ENCODE results near the gene LAMP2.
"Not testable (repeated sequence)": the region's sequence is repeated elsewhere in the genome, so short reads cannot be mapped to it uniquely, and the experiment has no call there.

The LAMP2 gene

GRCh38 chrX:120468825-120469525 lies at the start of gene LAMP2:
TSS of gene LAMP2 (minus strand) at chrX:120469296. CDS start at chrX:120469169, 127 bp downstream.
- peak; percentile 51 for DNase-seq (ENCODE audit: low read depth, low spot score)

DNA sequence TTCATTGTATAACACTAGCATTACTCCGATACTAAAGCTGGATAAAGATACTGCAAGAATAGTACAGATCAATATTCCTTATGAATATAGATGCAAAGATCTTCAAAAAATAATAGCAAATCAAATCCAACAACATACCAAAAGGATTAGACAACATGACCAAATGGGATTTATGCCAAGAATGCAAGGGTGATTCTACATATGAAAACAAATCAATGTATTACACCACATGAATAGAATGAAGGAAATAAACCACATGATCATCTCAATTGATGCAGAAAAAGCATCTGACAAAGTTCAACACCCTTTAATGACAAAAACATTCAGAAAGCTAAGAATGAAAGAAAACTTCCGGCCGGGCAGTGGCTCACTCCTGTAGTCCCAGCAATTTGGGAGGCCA lies 48.8 kb upstream of the LAMP2 start:
- DNase-seq (ENCODE audit: low read depth, low spot score) = no peak

GRCh38 chrX:120514236-120514635 lies 45.1 kb upstream of the LAMP2 start:
- no peak for DNase-seq (ENCODE audit: low read depth, low spot score)

GRCh38 chrX:120512627-120513026 lies 43.5 kb upstream of the LAMP2 start:
- DNase-seq (ENCODE audit: low read depth, low spot score) = no peak

GRCh38 chrX:120512222-120512621 lies 43.1 kb upstream of the LAMP2 start:
- no peak for DNase-seq (ENCODE audit: low read depth, low spot score)

GRCh38 chrX:120504569-120504968 lies 35.5 kb upstream of the LAMP2 start:
- no peak for DNase-seq (ENCODE audit: low read depth, low spot score)

- no peak for DNase-seq (ENCODE audit: low read depth, low spot score)
These were observed 30.4 kb upstream of the LAMP2 start for GRCh38 chrX:120499301-120500072.

- not testable (repeated sequence) for DNase-seq (ENCODE audit: low read depth, low spot score)
These were observed 21.0 kb upstream of the LAMP2 start for GRCh38 chrX:120490119-120490518.

DNA sequence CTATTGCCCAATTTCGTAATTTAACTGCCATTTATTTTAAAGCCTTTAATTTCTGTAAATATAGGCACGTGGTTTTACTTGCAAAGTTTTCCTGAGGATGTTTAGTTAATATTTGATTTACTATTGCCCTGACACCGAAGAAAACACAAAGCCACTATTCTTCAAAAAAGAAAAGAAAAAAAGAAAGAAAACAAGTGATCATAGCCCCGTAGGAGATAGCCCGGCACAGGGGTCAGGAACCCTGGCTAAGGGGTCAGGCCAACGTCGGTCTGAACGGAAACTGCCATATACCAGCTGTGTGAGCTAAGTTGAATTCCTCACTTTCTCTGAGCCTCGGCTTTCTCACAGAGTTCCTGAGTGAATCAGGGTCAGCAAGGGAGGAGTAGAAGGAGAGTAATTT lies 17.7 kb upstream of the LAMP2 start:
- DNase-seq (ENCODE audit: low read depth, low spot score) = no peak

DNA sequence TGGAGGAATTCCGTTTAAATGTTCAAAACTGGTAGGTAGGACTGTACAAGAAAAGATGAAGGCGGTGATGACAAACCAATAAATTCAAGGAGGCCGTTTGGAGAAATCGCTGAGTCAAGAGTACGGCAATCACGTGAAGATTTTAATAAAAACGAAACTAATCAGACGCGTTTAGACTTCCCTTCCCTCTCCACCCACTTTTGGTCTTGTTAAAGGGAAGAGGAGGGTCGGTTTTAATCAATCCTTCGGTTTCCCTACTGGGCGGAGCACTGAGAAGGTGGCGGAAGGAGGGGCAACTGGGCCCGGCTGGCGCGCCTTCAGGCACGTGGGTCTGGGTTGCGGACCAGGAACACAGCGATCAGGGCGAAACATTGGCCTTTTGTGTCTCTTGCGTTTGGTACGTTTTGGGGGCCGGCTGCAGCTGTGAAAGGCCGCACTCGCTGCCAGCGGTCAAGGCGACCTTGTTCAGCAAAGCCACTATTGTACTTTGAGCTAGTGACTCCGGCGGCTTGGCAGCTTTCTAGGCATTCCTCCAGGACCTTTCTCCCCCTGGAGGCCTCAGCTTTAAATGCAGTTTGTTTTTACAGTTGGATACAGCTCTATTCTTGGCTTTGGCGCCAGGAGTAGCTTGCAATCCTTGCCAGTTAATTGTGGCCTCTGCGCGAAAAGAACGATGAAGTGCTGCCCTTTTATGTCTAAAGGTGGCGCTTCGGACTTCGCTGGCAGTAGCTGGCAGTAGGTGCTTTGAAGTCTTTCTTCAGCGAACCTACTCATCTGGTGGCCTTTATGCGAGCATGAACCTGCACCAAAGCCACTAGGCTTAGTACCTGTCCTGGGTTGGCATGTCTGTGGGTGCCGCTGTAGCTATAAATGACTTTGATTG lies 16.8 kb upstream of the LAMP2 start:
- no peak for DNase-seq (ENCODE audit: low read depth, low spot score)

DNA sequence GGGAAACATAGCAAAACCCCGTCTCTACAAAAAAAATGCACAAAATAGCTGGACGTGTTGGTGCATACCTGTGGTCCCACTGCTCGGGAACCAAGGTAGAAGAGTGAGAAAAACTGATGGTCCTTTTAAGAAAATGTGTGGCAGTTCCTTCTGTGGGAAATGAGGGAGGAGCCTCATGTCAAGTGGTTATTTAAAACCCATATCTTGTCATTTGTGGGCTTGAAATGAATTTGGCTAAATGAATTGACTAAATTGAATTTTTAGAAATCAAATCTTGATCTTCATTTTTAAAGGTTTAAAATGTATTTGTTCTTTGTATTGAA lies 16.2 kb upstream of the LAMP2 start:
- DNase-seq (ENCODE audit: low read depth, low spot score) = no peak

GRCh38 chrX:120477453-120477852 lies 8.4 kb upstream of the LAMP2 start:
- DNase-seq (ENCODE audit: low read depth, low spot score) = no peak

DNA sequence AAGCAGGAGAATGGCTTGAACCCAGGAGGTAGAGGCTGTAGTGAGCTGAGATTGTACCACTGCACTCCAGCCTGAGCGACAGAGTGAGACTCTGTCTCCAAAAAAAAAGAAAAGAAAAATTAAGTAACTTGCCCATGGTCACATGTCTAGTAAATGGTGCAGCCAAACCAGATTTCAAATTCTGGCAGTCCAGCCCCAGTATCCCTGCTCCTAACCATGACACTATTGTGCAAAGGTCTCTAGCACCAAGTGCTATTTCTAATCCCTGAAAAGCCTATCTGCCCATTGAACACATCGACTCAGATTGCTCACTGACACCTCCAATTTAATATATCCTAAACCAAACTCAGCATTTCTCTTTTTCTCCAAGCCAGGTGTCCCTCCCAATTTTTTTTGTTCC lies 7.6 kb upstream of the LAMP2 start:
- no peak for DNase-seq (ENCODE audit: low read depth, low spot score)

DNA sequence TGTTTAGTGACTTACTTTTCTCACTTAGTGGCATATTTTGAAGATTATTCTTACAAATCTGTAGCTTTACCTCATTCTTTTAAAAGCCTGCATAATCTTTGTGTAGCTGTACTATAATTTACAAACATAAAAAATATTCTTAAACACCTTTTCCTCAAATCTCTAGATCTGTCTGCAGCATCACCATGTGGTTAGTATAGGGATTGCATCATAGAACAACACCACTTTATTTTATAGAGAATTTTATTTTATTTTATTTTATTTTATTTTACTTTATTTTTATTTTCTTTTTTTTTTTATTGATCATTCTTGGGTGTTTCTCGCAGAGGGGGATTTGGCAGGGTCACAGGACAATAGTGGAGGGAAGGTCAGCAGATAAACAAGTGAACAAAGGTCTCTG lies 6.4 kb upstream of the LAMP2 start:
- DNase-seq (ENCODE audit: low read depth, low spot score) = not testable (repeated sequence)

DNA sequence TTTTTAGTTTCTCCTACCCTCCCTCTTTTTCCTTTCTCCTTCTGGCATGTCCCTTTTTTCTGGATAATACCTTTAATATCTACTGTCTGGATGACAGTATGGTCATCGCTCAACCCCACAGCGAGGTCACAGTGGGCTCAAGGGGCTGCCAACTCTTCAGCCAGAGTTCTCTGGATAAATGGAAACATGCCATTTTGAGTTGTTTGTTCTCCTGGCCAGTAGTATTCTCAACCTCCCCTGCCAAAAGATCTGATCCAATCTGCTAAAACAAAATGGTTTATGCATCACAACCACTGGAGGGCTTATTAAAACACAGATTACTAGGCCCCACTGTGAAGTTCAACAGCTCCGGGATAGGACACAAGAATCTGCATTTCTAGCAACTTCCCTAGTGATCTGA lies 5.0 kb upstream of the LAMP2 start:
- DNase-seq (ENCODE audit: low read depth, low spot score) = no peak

- not testable (repeated sequence) for DNase-seq (ENCODE audit: low read depth, low spot score)
These were observed 561 bp upstream of the LAMP2 start for GRCh38 chrX:120469657-120470056.

GRCh38 chrX:120468479-120468824 lies 644 bp downstream of the LAMP2 start:
- DNase-seq (ENCODE audit: low read depth, low spot score) = no peak

- no peak for DNase-seq (ENCODE audit: low read depth, low spot score)
These were observed 1.0 kb downstream of the LAMP2 start for GRCh38 chrX:120468071-120468470.

DNA sequence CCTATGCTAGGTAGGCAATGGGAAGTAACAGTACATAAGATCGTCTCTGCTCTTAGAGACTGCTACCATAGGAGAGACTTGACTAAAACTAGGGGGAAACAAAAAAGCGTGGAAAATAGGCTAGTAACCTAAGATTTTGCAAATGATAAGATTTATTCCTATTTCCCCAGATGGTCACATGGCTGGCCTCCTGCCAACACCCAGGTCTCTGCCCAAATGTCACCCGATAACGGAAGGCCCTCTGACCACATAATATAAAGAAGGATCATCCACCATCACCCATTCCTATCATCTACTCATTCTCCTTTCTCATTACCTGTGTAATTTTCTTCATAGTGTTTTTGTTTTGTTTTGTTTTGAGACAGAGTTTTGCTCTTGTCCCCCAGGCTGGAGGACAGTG lies 4.7 kb downstream of the LAMP2 start:
- DNase-seq (ENCODE audit: low read depth, low spot score) = no peak

GRCh38 chrX:120463241-120463640 lies 5.9 kb downstream of the LAMP2 start:
- no peak for DNase-seq (ENCODE audit: low read depth, low spot score)

DNA sequence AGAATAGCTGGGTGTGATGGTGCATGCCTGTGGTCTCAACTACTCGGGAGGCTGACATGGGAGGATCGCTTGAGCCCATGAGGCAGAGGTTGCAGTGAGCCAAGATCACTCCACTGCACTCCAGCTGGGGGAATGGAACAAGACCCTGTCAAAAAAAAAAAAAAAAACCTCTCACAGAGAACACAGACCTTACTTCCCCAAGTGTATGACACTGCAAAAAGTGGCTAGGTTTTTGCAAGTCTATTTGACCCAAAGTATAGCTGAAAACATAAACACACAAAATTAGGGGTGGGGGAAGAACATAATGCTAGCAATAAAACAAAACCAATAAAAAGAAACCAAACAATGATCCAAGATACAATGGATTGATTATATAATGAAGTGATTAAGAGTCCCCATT lies 6.7 kb downstream of the LAMP2 start:
- DNase-seq (ENCODE audit: low read depth, low spot score) = no peak

DNA sequence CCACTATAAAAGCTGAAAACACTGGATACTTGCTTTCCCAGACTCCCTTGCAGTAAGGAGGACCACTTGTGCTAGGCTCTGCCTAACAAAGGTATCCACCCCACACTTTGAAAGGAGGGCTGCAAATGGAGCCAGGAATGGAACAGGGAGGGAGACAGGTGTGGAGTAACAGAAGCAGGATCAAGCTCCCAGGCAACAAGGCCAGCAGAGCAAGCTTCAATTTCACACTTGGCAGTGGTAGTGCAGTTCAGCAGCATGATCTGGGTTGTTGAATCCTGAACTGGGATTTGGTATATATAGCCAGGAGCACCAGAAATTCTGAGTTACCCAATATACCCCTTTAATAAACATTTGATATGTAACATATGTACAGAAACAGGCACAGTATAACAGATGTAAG lies 9.8 kb downstream of the LAMP2 start:
- no peak for DNase-seq (ENCODE audit: low read depth, low spot score)

All from activated naive CD8-positive, alpha-beta T cell treated with anti-CD3 and anti-CD28 coated beads, Interleukin-2, amount 50 U/mL, for 16 hours (primary cell).